Hematopoietic multipotent progenitor cell (in vitro differentiated cells): ENCODE data around the gene BDH1. TPM values are rescaled to one million over a fixed set of nuclear protein-coding genes. Genes with fewer than 3 reads are reported as not detected.
"Not testable (repeated sequence)": the region's sequence is repeated elsewhere in the genome, so short reads cannot be mapped to it uniquely, and the experiment has no call there.

ENCODE experiments used
- DNase-seq, 3 donors: peaks; one replicate each; pipeline ENCODE4 v3.0.0-alpha.2; 2011 to 2015; ENCODE audit warnings: low read depth in 2 of 3, low spot score in 2 of 3
- total RNA-seq: library from RNA; depleted of rRNA; stranded (reverse); fragments of >200 nt; gene quantifications from one replicate; pipeline ENCODE4 v1.2.3, GENCODE V29; 2012

The BDH1 gene
- 19.9 TPM for total RNA-seq

- DNase-seq = peak; percentile 34 to 49 (median 38)
Measured at GRCh38 chr3:197555281-197556261, at the start of gene BDH1. Gene BDH1 (minus strand): TSS chr3:197555968. CDS start chr3:197546443, 9,525 bp downstream.

- DNase-seq = no peak
Measured at GRCh38 chr3:197603317-197603933, 47.7 kb upstream of the BDH1 start.

- DNase-seq = not testable (repeated sequence)
Measured at GRCh38 chr3:197602351-197602750, 46.6 kb upstream of the BDH1 start.

- DNase-seq = not testable (repeated sequence)
Measured at GRCh38 chr3:197601566-197601840, 45.7 kb upstream of the BDH1 start.

- DNase-seq = no peak
Measured at GRCh38 chr3:197600796-197601565, 45.2 kb upstream of the BDH1 start.

- DNase-seq = peak; percentile 57 to 86 (median 75)
Measured at GRCh38 chr3:197599089-197599765, 43.5 kb upstream of the BDH1 start.

- no peak for DNase-seq
Measured at GRCh38 chr3:197598404-197598980, 42.7 kb upstream of the BDH1 start.

GRCh38 chr3:197597335-197597734, 41.6 kb upstream of the BDH1 start:
- no peak for DNase-seq

- DNase-seq = no peak
Measured at GRCh38 chr3:197595470-197596185, 39.9 kb upstream of the BDH1 start.

GRCh38 chr3:197593046-197593380, 37.2 kb upstream of the BDH1 start:
- peak in 1 of 3 donors; percentile 22 for DNase-seq

GRCh38 chr3:197592361-197593045, 36.7 kb upstream of the BDH1 start:
- no peak for DNase-seq

GRCh38 chr3:197591816-197592215, 36.0 kb upstream of the BDH1 start:
- DNase-seq = no peak

GRCh38 chr3:197590313-197590962, 34.7 kb upstream of the BDH1 start:
- DNase-seq = no peak

- DNase-seq = no peak
Measured at GRCh38 chr3:197589545-197589944, 33.8 kb upstream of the BDH1 start.

GRCh38 chr3:197586768-197587167, 31.0 kb upstream of the BDH1 start:
- DNase-seq = not testable (repeated sequence)

- no peak for DNase-seq
Measured at GRCh38 chr3:197586181-197586580, 30.4 kb upstream of the BDH1 start.

- no peak for DNase-seq
Measured at GRCh38 chr3:197584733-197585132, 29.0 kb upstream of the BDH1 start.

GRCh38 chr3:197583371-197583770, 27.6 kb upstream of the BDH1 start:
- DNase-seq = no peak

- no peak for DNase-seq
Measured at GRCh38 chr3:197580253-197580691, 24.5 kb upstream of the BDH1 start.
